SU-DHL-6 (cell line): ENCODE data around the gene LBX1.

Experiments used
- H2AFZ ChIP-seq: fragments of 200-600 bp; sonication (generic); 2 replicates; pipeline ENCODE4 v1.6.1; 2014; ENCODE audit warnings: low read depth, mild to moderate bottlenecking, moderate library complexity, mixed read lengths, antibody characterized with exemption, low read length; ENCODE audit not compliant: severe bottlenecking
- H3F3A ChIP-seq: fragments of 200-600 bp; shearing (Covaris generic); 2 replicates; pipeline ENCODE4 v1.6.0; 2016; ENCODE audit warnings: antibody characterized with exemption, mild to moderate bottlenecking; ENCODE audit not compliant: insufficient read depth
- H3K27ac ChIP-seq: fragments of 200-600 bp; sonication (generic); 2 replicates; pipeline ENCODE4 v1.5.1; 2016; ENCODE audit warnings: low read depth, mild to moderate bottlenecking, low read length, moderate library complexity, mixed read lengths
- H3K27me3 ChIP-seq: fragments of 200-600 bp; sonication (generic), shearing (Covaris generic); 2 replicates; pipeline ENCODE4 v1.6.0; 2014; ENCODE audit warnings: mild to moderate bottlenecking, low read length
- H3K36me3 ChIP-seq: fragments of 200-600 bp; sonication (generic); 2 replicates; pipeline ENCODE4 v1.6.1; 2014; ENCODE audit warnings: mild to moderate bottlenecking, low read length, mixed read lengths
- H3K4me2 ChIP-seq: fragments of 300-600, 200-600 bp; shearing (Covaris generic), sonication (generic); 2 replicates; pipeline ENCODE4 v1.6.0; 2014; ENCODE audit warnings: low read length, low read depth, mild to moderate bottlenecking; ENCODE audit not compliant: poor library complexity, severe bottlenecking
- H3K4me3 ChIP-seq: fragments of 200-600 bp; sonication (generic); 2 replicates; pipeline ENCODE4 v1.5.1; 2014; ENCODE audit warnings: antibody characterized with exemption, low read length, mild to moderate bottlenecking, mixed read lengths; ENCODE audit not compliant: insufficient read depth, poor library complexity, severe bottlenecking
- H3K79me2 ChIP-seq: fragments of 200-600 bp; sonication (generic); 2 replicates; pipeline ENCODE4 v1.6.1; 2014; ENCODE audit warnings: mild to moderate bottlenecking, low read length, moderate library complexity; ENCODE audit not compliant: insufficient read depth
- H3K9ac ChIP-seq: fragments of 200-600 bp; sonication (generic); 2 replicates; pipeline ENCODE4 v1.7.0; 2014; ENCODE audit warnings: mild to moderate bottlenecking, low read length
- H3K9me2 ChIP-seq: fragments of 200-600 bp; sonication (generic); replicated peaks from 2 replicates; pipeline ENCODE4 v1.6.1; 2014; ENCODE audit warnings: low read length; ENCODE audit not compliant: insufficient read depth
- H3K9me3 ChIP-seq: fragments of 200-600 bp; sonication (generic); 2 replicates; pipeline ENCODE4 v1.6.1; 2014; ENCODE audit warnings: low read length, mixed read lengths; ENCODE audit not compliant: insufficient read depth
- H4K20me1 ChIP-seq: fragments of 200-600 bp; sonication (generic); 2 replicates; pipeline ENCODE4 v1.6.1; 2014; ENCODE audit warnings: low read depth, mild to moderate bottlenecking, antibody characterized with exemption, low read length, moderate library complexity, mixed read lengths
- EZH2phosphoT487 ChIP-seq: fragments of 200-600 bp; sonication (generic), shearing (Covaris generic); conservative IDR thresholded peaks from 2 replicates; pipeline ENCODE4 v1.6.1; 2018; ENCODE audit warnings: mild to moderate bottlenecking, antibody characterized with exemption, low read length, moderate library complexity, mixed read lengths
- TF ChIP-seq, protein P1 (sequence below): fragments of 200-600 bp; sonication (generic); IDR thresholded peaks from one replicate; pipeline ENCODE4 v1.5.1; 2017; ENCODE audit warnings: antibody characterized with exemption, mild to moderate bottlenecking, low read length, moderate library complexity; ENCODE audit not compliant: insufficient read depth, poor library complexity, severe bottlenecking

LBX1 gene

DNA sequence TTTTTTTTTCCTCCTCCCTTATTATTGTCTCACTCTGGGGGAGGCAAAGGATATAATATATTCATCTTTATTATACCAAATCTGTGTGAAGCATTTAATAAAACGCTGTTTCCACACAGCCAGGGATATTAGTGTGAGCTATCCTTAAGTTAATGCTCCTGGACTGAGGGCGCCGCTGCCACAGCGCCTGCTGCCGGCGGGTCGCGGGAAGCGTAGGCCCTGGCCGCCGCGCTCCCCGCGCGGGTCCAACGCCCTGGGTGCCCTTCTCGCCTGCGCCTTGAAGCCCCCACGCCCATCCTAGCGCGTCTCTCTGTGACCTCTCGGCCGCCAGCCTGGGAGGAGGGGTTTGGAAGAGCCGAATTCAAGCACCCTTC is 9.5 kb upstream of the LBX1 start:
- no peaks in the 10 kb centered on the region for H3K27me3 ChIP-seq
- no peaks in the 10 kb centered on the region for H3K36me3 ChIP-seq
- no peaks in the 10 kb centered on the region for H4K20me1 ChIP-seq
- H3K9me3 ChIP-seq, result no peaks in the 10 kb centered on the region
- no peaks in the 10 kb centered on the region for H3K9me2 ChIP-seq
- H2AFZ ChIP-seq, result no peak overlapping the region
- no peaks in the 10 kb centered on the region for H3K79me2 ChIP-seq
- TF ChIP-seq, protein P1, sequence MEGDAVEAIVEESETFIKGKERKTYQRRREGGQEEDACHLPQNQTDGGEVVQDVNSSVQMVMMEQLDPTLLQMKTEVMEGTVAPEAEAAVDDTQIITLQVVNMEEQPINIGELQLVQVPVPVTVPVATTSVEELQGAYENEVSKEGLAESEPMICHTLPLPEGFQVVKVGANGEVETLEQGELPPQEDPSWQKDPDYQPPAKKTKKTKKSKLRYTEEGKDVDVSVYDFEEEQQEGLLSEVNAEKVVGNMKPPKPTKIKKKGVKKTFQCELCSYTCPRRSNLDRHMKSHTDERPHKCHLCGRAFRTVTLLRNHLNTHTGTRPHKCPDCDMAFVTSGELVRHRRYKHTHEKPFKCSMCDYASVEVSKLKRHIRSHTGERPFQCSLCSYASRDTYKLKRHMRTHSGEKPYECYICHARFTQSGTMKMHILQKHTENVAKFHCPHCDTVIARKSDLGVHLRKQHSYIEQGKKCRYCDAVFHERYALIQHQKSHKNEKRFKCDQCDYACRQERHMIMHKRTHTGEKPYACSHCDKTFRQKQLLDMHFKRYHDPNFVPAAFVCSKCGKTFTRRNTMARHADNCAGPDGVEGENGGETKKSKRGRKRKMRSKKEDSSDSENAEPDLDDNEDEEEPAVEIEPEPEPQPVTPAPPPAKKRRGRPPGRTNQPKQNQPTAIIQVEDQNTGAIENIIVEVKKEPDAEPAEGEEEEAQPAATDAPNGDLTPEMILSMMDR, result peak; percentile 51
- no peak for TF ChIP-seq EZH2phosphoT487
- no peak overlapping the region for H3K27ac ChIP-seq
- H3K4me3 ChIP-seq, result no peak overlapping the region
- no peaks in the 10 kb centered on the region for H3F3A ChIP-seq
- H3K4me2 ChIP-seq, result no peak overlapping the region
- H3K9ac ChIP-seq, result no peak overlapping the region

DNA sequence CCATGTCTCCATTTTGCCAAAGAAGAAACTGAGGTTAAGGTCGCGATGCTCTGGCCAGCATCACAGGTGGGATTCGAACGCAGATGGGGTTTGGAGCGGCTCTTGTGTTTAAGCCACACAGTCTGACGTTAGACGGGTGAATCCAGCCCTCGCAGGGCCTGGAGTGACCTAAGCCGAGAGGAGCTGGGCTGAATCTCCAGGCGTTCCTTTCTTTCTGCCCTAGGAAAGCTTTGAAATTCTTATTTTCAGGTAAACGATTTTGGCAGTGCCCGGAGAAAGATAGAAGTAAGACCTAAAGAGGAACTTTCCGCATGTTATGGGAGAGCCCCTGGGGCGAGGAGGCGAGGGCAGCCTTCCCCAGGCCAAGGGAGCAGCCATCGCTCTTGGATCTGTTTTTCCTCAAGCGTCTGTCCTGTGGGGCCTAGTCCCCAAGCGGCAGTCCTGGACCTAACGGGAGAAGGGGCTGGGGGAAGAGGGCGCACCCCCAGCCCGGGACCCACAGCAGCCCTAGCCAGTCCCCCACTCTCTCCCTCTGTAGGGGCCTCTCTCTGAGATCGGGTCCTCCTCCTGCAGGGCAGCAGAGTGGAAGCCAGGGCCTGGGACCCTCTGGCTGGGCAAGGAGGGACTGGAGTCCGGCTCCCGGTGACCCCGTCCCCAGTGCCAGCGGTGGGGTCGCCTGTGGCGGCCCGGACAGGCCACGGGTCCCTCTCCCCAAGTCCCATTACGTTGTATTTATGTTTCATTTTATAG is 8.9 kb upstream of the LBX1 start:
- no peak overlapping the region for H3K4me2 ChIP-seq
- no peaks in the 10 kb centered on the region for H4K20me1 ChIP-seq
- H3K36me3 ChIP-seq, result no peaks in the 10 kb centered on the region
- TF ChIP-seq, protein P1, result no peak
- TF ChIP-seq EZH2phosphoT487, result no peak
- no peaks in the 10 kb centered on the region for H3K9me3 ChIP-seq
- H3K9me2 ChIP-seq, result no peaks in the 10 kb centered on the region
- H3K27ac ChIP-seq, result no peak overlapping the region
- no peak overlapping the region for H3K9ac ChIP-seq
- no peaks in the 10 kb centered on the region for H3K79me2 ChIP-seq
- H3F3A ChIP-seq, result no peaks in the 10 kb centered on the region
- H3K4me3 ChIP-seq, result no peak overlapping the region
- no peak overlapping the region for H2AFZ ChIP-seq
- H3K27me3 ChIP-seq, result 0 out of 2 replicates have a peak, but pooled peaks cover 2% of the 10 kb centered on the region

DNA sequence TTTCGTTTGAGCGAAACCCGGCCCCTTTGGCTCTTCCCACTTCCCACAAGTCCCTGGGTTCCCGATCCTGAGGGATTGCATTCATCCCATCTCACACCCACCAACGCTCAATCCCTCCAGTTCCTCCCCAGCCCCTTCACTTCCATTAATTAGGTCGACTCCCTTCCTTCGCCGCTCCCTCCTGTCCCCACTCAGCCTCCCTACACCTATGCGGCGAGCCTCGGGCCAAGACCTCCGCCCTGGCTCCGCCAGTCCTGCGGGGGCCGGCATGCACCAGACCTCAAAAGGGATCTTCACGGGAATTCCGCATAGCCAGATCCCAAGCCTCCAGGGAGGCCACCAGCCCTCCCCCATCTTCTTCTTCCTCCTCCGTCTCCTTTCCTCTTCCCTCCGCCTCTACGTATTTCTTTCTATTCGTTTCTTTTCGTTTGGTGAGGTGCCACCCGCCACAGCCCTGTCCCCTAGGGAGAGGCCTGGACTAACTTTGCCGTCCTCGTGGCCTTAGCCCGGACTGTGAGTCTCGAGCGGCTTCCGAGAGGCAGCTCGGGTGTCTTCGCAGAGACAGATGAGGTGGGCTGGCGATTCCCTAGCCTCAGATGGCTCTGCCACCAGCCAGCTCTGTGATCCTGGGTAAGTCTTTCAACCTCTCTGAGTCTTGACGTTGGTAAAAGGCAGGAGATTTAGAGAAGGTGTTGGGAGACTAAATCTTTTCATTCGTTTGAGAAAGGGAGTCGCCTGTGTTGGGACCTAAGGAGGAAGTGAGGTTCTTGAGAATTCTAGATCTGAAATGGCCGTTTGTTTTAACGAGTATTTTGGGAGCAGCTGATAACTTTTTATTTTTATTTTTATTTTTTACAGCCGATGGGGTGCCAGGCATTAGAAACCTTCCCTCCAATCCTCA is 8.1 kb upstream of the LBX1 start:
- H3F3A ChIP-seq, result no peaks in the 10 kb centered on the region
- H3K36me3 ChIP-seq, result no peaks in the 10 kb centered on the region
- H3K4me2 ChIP-seq, result no peak overlapping the region
- no peaks in the 10 kb centered on the region for H3K9me3 ChIP-seq
- no peak overlapping the region for H3K27ac ChIP-seq
- no peaks in the 10 kb centered on the region for H3K79me2 ChIP-seq
- no peak overlapping the region for H3K9ac ChIP-seq
- no peak overlapping the region for H2AFZ ChIP-seq
- no peaks in the 10 kb centered on the region for H3K9me2 ChIP-seq
- no peak for TF ChIP-seq EZH2phosphoT487
- TF ChIP-seq, protein P1, result no peak
- H3K27me3 ChIP-seq, result 0 out of 2 replicates have a peak, but pooled peaks cover 2% of the 10 kb centered on the region
- H3K4me3 ChIP-seq, result no peak overlapping the region
- H4K20me1 ChIP-seq, result no peaks in the 10 kb centered on the region
